Islet of Langerhans (tissue), 1 donor: ENCODE data around the gene RALGPS1.

Experiments
- FAIRE-seq: peaks from one replicate; lab custom pipeline; 2011; peaks lifted over from hg19 to GRCh38; lab: Jason Lieb, UNC

The RALGPS1 gene

DNA sequence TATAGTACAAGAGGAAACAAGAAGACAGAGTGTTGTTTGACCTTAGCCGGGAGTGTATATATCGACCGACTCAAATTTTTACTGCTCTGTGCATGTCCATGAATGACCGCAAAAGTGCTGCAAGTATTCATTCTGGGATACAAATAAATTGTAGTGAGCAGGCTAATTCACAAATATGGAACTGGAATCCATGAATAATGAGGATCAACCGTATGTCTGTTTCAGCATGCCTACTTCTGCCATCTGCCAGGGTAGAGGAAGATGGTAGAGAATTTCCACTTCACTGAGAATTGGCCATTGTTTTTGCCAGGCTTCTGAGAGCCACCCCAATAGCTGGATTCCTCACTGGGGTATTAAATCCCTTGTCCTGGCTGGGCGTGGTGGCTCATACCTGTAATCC is 8.5 kb upstream of the RALGPS1 start:
- no peak for FAIRE-seq

DNA sequence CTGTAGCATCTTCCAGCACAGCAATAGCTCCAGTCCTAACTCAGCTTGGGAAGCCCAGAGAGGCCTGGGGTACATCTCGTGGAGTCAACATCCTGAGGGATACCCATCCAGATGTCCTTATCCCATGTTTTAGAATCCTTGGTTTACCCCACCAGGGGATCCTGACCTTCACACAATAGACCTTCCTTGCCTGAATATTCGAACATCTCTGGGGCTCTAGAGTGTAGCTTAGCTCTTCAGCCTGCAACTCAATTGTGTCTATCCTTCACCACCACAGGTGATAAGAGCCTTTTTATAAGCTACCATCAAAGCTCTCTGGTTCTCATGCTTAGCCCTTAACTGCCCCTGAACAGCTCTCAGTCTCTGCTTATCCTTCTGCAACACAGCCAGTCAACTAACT is 7.5 kb upstream of the RALGPS1 start:
- FAIRE-seq: no peak

DNA sequence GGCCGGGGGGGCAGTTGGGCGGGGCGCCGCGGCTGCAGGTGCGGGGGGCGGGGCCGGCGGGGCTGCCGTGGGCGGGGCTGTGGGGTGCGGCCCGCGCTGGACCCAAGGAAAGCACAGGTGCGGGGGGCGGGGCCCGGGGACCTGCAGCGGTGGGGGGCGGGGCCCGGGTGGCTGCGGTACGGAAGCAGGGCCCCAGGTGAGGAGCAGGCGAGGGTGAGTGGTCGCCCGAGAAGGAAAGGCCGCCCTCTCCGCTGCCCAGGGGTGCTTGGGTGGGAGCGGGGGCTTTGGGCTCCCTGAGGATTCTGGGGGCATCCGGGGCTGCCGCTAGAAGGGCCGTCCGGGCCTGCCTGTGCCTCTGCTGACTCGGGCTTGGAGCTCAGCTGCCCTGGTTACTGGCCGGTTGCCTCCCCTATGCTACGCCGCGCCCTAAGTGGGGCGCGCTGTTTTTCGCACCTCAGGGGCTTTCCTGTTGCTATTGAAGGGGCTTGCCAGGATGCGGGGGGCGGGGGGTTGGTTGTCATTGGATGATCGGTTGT is 767 bp downstream of the RALGPS1 start:
- FAIRE-seq: no peak

DNA sequence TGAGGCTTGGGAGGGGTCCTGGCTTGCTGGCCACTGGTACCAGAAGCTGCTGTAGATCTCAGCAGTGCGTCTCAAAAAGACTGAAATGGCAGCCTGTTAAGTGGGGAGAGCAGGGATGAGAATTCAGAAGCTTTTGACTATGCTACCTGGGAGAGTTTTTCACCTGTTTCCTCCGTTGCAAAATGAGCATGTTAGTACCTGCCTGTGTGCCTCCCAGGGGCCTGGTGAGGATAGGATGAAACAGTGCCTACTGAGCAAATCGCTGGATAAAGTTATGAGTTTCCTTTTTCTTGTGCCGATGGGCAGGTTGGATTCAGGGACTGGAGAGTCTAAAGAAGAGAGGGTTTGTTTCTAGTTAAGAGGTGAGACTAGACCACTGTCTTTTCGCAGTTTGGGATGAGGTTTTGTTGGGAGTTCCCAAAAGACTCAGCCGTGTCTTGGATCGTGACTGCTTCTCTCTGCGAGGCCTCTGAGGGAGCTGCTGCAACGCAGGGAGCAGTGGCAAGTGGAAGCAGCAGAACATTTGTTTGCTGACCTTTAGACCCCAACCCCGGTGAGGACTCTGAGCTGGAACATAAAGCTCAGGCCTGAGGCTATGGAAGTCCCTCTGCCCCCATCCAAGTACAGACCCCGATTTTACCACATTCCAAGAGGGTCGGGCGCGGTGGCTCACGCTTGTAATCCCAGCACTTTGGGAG is 1.4 kb downstream of the RALGPS1 start:
- FAIRE-seq: no peak

DNA sequence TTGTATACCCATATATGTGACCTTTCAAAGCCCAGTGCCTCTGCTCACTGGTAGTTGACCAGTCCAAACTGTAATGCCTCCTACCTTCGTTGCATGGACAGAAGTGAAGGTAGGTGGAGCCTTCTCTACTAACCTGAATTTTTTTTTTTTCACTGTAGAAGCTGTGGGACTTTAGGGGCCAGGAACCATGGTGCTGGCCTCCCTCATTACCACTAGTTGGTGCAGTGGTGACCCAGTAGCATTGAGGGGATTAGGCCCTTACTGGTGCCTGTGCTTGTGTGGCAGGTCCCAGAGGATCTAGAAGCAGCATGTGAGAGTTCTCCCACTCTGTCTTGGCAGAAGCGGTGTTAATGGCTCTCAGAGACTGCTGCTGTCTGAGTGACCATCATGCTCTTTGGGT is 2.3 kb downstream of the RALGPS1 start:
- FAIRE-seq: no peak

DNA sequence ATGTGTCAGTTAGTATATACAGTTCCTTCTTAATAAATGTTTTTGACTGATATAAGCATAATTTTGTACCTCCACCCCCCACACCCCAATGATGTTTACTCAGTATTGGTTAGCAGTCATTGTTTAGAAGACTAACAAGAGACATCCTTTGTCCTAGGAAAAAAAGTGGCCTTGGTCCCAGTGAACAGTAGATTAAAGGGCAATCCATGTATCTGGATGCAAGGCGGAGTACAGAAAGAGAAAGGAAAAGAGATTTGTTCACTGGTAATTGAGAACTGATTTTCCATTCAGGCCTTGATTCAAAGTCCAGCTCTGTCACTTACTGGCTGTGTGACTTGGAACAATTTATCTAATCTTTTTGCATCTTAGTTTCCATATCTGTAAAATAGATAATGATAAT is 4.6 kb downstream of the RALGPS1 start:
- no peak for FAIRE-seq

DNA sequence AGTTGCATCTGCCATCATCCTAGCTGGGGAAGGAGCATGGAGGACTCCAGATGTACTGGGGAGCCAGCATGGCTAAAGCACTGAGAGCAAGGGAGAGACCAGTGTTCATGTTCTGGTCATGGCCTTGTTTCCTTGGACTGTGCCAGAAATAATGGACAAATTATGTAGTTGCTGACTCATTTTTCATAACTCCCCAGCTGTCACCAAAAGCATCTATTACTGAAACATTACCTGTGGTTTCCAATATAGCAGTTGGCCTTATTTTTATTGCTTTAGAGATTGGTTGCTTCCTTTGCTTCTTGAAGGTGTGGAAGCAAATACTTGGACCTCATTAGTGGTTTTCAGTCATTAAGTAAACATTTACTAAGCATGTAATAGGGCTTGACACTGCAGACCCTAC is 11.3 kb downstream of the RALGPS1 start:
- FAIRE-seq: no peak

DNA sequence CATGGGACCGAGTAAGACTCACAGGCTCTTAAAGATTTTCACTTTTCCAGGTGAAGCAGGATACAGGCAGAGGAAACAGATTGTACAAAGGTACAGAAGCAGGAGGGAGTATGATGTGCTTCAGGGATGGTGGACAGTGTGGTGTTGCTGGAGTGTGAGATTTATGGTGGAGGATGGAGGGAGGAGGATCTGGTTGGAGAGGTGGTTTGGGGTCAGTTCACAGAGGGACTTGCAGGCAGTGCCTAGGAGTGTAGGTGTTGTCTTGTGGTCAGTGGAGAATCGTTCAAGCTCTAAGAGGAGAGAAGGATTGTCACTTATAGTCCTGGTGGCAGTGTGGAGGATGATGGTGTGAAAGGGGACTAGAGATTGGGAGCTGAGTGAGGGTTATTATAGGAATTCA is 11.8 kb downstream of the RALGPS1 start:
- no peak for FAIRE-seq

DNA sequence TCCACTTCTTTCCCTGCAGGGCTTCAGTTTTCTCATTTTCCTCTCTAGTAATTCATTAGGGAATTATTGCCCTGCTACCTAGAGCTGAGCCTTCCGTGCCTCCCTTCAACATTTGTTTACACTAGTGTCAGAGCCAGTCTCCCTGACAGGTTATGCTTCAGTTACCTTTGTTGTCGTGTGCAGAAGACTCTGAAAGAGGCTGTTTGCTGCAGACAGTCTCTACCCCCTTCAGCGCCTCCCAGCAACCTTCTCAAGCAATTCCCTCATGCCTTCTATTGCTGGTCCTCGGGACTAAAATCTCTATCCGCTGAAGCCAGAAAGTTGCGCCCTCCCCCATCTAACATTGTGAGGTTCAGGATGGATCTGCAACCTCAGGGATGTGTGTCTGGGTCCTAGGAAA is 12.8 kb downstream of the RALGPS1 start:
- FAIRE-seq: peak; percentile 93

DNA sequence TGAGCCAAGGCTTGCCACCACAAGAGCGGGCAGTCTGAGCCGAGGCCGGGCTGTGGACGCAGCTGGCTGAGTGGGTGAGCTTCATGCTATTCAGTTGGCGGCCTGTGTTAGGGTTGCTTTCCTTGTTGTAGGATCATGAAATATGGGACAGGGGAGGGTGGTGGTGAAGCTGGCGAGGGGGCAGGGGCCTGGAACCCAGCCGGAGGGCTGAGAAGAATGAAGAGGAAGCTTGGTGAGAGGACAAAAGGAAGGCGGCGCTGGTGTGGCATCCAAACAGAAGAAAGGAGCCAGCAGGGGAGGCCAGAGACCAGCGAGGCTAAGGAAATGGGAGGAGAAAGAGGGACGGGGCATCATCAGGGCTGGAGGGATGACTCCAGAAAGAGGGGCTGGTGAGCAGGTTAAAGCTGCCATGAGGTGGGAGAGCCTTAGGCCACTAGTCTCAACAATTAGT is 18.3 kb downstream of the RALGPS1 start:
- FAIRE-seq: no peak

DNA sequence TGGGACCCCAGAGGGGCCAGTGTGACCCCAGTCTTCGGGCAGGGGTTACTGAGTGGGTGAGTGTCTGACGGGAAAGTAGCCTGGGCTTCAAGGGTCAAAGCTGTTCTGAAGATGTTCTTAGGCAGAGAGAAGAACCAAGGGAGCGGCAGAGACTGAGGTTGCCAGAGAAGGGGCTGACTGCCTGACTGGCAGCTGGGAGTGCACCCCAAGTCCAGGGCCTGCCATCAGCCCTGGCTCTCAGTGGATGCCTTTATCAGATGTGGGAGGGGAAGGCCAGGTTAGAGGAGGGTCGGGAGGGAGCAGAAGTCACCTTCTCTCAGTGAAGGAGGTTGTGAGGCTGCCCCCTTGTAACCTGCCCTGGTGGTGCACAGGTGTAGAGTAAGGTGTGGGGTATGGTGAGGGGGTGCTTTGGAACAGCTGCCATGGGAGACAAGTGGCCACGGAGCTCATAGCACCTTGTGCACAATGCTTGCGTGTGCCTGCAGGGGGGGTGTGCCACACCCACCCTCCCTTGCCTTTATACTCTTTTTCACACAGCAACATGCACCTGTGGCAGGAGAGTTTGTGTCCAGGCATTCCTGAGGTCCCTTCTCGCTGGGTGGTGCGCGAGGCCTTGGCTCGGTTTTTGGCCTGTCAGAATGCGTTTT is 18.9 kb downstream of the RALGPS1 start:
- no peak for FAIRE-seq

DNA sequence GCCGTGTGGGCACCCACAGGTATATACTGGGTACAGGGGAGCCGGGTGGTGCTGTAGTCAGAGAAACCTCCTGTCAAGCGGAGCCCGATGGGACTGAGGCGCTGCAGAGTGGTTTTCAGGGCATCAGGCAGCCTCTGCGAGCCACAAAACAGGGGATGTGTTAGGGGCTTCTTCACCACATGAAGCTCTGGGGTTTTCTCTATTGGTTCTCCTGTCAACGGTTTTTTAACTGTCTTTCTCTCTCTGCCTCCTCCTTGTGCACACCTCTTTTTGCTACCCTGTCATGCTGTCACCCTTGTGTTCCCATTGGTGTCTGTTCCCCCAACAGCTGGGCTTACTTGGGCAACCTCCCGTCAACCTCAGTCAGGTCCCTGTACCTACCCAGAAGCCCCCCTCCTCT is 19.9 kb downstream of the RALGPS1 start:
- FAIRE-seq: no peak

DNA sequence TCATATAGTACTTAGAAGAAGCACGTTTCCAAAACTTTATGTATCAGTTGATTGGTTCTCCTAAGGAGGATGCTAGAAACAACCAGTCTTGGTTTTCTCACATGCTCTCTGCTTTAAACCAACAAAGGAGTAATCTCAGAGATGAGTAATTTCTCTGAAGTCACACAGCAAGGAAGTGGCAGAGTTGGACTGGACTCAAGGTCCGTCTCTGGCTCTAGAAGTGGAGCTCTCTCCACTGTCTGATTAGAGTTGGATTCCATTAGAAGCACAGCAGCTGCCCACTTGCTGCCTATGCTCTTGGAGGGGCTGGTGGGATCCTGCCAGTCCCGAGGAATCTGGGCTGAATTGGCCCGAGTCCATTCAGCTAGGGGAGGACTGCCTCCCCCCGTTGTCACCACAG is 21.0 kb downstream of the RALGPS1 start:
- no peak for FAIRE-seq

DNA sequence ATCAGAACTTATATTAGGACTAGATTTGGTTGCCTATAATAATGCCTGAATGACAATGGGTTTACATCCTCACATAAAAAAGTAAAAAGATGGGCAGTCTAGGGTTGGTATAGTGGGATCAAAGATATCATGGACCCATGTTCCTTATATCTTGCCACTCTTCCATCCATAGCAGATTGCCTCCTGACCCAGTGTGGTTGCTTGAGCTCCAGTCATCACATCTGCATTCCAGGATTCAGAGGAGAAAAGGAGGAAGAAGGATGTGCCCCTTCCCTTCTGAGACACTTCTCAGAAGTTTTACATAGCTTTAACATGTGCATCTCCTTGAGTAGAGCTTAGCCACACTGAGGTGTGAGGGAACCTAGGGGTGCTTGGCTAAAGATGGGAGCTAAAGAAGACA is 22.9 kb downstream of the RALGPS1 start:
- no peak for FAIRE-seq

DNA sequence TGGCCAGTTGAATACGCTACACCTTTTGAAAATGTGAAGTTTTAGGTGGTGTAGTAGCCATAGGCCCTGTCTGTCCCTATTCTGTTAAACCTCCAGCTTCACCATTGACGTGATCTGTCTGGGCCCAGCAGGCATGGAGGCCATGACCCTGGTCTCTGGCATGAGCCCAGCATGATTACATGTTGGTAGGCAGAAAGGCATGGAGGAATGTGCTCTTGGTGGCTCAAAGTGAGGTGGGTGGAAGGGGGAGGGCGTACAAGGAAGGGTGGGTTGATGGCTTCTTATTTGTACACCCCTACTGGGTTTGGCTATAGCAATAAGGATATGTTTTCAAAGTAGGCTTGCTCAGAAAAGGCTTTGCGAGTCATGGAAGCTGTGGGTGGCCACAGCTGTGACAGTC is 23.7 kb downstream of the RALGPS1 start:
- no peak for FAIRE-seq

DNA sequence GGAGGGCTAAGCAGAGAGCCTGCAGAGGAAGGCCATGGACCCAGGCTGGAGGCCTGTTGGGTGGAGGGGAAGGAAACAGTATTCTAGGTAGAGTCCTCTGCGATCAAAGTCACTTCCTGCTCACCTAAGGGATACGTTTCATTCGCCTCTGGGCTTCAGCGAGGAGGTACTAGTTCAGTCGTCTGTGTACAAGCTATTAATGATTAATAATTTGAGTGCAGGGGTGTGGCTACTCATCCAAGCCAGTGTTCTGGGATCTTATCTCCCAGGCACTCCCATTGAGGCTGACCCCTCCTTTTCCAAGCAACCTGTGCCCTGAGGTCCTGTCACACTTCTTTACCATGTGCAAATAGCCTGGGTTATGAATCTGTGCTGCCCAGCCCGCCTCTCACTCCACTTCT is 25.2 kb downstream of the RALGPS1 start:
- peak; percentile 71 for FAIRE-seq

DNA sequence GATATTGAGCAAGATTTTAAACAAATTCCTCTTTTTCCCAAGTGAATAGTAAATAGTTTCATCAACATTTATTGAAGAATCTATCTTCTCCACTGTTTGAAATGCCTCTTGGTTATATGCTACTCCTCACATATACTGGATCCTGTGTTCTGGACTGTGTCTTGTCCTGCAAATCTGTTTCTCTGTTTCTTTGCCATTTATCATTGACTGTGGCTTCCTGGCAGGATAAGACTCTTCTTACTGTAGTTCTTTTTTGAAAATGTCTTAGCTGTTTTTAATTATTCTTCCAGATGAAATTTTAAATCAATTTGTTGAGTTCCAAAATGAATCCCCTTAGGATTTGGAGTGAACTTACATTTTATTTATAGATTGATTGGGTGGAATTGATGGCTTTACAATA is 27.8 kb downstream of the RALGPS1 start:
- peak; percentile 47 for FAIRE-seq

DNA sequence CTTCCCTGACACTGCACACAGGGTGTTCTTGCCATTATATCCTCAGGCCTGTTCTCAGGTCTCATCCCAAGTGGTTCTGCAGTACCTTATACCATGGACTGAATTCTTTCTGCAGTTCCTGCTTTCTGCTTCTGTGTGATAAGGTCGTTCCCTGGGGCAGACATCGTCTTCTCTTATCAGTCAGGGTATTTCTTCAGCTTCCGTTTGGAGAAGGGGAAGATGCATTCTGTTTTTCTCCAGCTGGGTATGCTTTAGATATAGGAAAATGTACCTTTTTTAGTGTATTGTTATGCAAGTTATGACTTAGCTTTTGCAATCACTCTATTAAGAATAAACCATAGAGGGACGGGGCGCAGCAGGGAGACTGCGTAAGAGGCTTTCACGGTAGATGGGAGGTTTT is 31.1 kb downstream of the RALGPS1 start:
- FAIRE-seq: no peak

DNA sequence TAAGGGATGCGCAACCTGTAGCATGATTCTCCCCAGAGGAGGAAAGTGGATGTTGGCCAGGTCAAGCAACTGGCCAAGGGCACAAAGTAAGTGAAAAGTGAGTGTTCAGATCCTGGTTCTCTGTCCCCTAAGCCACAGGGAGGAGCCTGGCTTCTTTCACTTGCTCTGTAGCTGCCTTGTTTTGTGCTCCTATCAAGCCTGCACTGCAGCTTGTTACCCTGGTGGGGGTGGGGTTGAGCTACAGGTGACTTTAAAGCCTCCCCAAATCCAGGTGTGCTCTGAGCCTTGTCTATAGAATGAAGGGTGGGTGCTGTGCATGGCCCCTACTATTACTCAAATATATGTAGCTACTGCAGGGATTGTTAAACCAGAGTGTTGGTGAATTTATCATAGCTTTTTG is 32.9 kb downstream of the RALGPS1 start:
- no peak for FAIRE-seq

DNA sequence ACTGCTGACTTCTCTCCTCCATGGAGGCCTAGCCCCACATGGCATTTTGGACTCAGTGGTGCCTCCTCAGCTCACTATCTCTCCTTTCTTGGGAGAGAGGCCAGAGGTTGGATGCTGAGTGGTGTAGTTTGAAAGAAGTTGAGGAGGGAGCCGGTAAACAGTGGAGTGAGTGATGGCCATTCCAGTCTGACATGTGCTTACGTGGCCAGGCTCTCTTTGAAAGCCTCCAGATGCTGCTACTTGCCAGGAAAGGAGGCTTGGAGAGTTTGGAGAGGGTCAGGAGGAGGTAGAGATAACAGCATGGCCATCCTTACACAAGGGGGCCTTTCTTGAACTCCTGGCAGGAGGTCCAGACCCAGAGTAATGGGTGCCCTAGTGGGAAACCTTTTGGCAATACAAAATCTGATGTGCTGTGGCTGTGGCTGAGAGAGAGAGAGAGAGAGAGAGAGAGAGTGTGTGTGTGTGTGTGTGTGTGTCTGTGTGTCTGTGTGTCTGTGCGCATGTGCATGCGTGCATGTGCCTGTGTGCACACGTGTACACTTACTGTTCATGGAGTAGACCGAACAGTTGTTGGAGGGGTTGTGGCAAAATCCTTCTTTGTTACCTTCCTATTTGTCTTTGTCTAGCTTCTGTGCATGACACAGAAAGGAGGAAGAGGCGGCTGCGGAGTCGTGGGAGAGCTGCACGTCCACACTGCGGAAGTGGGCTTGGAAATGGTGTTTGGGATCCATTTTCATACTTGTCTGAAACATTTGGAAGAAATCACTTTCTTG is 37.8 kb downstream of the RALGPS1 start:
- FAIRE-seq: no peak

DNA sequence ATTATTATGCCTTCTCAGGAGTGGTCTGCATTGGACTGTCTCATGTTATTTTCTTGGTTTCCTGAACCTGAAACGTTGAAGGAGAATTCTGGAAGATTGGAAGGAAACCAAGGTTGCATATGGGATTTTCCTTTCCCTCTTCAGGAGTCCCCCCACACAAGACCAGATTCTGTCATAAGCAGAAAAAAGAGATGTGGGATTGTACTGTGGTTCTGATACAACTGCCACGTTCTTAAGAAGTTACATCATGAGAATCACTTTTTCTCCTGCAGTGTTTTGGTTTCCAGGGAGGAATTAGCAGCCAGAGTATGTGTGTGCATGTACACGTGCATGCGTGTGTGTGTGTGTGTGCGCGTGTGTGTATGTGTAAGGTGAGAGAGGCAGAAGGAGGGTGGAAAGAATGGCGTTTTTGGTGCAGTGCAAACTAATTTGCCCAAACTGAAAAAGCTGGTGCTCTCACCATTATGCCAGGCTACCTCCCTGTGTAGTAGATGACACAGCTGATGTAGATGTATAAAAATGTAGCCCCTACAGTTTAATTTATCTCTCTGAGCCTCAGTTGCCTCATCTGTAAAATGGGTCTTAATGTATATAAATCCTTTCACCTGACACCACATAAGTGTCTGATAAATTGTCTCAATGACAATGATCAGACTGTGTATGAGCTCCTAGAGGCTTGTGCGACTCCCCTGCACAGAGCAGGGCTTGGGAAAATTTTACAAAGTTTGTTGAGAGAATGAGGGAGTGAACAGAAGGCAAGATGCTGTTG is 38.6 kb downstream of the RALGPS1 start:
- FAIRE-seq: no peak

DNA sequence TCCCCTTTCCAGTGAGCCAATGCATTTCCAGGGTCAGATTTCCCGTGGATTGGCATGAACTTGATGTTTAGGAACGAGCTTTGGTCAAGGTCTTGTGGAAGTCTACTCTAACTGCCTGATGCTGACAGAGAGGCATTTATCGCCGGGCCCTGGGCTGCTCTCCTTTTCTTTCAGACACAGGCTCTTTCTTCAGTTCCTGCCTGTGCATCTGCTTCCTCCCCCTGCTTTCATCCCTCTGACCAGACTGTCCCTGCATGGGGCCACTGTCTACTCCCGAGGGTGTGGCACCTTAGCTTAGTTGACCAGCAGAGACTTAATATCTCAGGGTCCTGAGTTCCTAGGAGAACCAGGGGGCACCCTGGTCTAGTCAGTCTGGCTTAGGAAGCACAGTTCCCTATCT is 41.2 kb downstream of the RALGPS1 start:
- no peak for FAIRE-seq
